Stimulated activated naive B cell treated with anti-CD40 and anti-IgM and Interleukin-4, amounts not matched to agents 10 μg/mL and 1 μg/mL and 100 μg/mL, for 72 hours (primary cell): Measurements from ENCODE around the gene CYB5R3.

Source experiments
- ATAC-seq, 2 donors: fragments of 150-1000 bp; cut with Tn5 transposase; replicated peaks; 2 replicates each; pipeline ENCODE4 v1.10.0; 2021; ENCODE audit warnings: moderate library complexity in 1 of 2
- DNase-seq: peaks from one replicate; pipeline ENCODE4 v3.0.0; 2021
- H3K27ac Mint-ChIP-seq: one replicate; pipeline ENCODE4 v1.8.0; 2022; ENCODE audit warnings: mild to moderate bottlenecking, mixed read lengths
- H3K27me3 Mint-ChIP-seq, 2 donors: one replicate each; pipeline ENCODE4 v1.8.0; 2022; ENCODE audit warnings: mixed read lengths in 2 of 2
- H3K36me3 Mint-ChIP-seq, 2 donors: one replicate each; pipeline ENCODE4 v1.8.0; 2022; ENCODE audit warnings: mixed read lengths in 2 of 2, mild to moderate bottlenecking in 1 of 2
- H3K4me1 Mint-ChIP-seq, 2 donors: one replicate each; pipeline ENCODE4 v1.8.0; 2022; ENCODE audit warnings: mixed read lengths in 2 of 2, mild to moderate bottlenecking in 1 of 2
- H3K4me3 Mint-ChIP-seq, 2 donors: one replicate each; pipeline ENCODE4 v1.8.0; 2022; ENCODE audit warnings: mild to moderate bottlenecking in 2 of 2, mixed read lengths in 2 of 2, moderate library complexity in 1 of 2
- H3K9me3 Mint-ChIP-seq, 2 donors: one replicate each; pipeline ENCODE4 v1.8.0; 2022; ENCODE audit warnings: mixed read lengths in 2 of 2, mild to moderate bottlenecking in 1 of 2

CYB5R3 gene

DNA sequence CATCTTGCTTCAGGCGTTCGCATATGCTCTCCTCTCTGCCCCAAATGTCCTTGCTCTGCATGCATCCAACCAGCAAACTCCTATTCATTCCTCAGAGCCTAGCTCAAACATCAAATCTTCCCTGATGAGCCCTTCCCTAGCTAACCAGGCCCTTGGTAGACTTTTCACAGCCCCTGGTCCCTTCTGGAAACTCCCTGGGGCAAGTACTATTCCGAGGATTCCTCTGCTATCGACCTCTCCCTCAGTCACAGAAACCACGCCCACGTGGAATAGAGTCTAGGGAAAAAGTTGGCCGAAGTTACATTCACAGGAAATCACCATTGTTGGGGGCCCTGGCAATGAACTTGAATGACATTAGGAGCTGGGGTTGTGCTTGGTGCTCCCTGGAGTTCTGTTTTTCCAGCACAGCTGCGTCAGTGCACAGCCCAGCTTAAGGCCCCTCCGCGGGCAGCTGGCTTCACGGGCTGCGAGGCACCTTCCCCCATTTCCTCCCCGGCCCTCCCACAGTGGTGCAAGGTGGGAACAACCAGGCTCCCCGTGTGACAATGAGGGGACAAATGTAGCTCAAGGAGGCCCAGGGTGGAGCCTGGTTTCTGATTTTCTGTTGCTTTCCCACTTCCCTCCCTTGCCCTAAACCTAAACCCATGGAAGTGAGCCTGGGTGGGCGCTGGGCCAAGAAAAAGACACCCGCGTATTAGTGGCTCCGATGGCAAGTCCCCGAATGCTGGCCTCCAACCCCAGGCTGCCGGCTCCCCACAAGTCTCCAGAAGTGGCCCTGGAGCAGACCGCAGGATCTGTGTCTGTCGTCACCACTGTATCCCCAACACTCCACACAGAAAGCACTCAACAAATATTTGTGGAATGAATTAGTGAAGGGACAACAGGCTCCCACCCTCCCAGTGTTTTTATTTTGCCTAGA, 4.5 kb downstream of the CYB5R3 start:
- Mint-ChIP-seq H3K9me3 (no peaks in the 10 kb centered on the region), H3K36me3 (peaks cover 8 to 15% of the 10 kb centered on the region in 2 donors), H3K27ac (peak overlapping the region; percentile 77), H3K4me3 (peak overlapping the region; percentile 13 to 51), H3K4me1 (peaks cover 48 to 72% of the 10 kb centered on the region in 2 donors), H3K27me3 (no peaks in the 10 kb centered on the region)
- DNase-seq, result no peak
- no peak for ATAC-seq

DNA sequence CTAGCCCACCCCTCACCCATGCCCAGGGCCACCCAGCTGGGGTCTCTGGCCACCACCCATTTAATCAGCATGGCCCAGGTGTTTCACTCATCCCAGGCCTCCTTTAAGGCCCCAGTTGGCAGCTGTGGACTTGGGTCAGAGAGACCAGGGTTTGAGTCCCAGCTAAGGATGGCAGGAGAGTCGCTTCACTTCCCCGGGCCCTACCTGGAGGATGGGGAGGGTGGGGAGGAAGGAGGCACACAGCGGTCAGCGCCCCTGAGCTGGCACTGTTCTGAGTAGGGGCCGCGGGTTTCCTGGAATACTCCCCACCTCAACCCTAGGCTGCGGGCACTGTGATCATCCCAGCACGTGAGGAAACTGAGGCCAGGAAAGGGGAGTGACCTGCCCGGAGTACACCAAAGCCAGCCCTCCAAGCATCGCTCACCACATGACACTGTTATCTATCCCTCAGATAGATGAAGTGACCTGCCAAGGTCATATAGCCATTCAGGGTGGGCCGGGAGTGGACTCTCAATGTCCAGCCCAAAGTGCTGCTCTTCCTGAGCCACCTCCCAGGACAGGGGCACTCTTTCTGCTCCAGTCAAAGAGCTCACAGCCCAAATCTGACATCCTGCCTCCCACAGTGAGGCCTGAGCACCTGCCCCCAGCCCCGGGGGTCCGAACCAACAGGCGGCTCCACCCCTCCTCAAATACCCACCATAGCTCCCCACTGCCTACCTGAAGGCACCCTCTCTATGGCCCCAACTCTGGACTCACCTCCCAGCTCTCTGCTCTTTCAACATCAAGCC, 5.4 kb downstream of the CYB5R3 start:
- ATAC-seq, result no peak
- no peak overlapping the region for H3K4me3 Mint-ChIP-seq
- H3K27me3 Mint-ChIP-seq, result no peaks in the 10 kb centered on the region
- H3K4me1 Mint-ChIP-seq, result peaks cover 48 to 71% of the 10 kb centered on the region in 2 donors
- peaks cover 8 to 15% of the 10 kb centered on the region in 2 donors for H3K36me3 Mint-ChIP-seq
- no peak for DNase-seq
- H3K27ac Mint-ChIP-seq, result peak overlapping the region; percentile 11
- no peaks in the 10 kb centered on the region for H3K9me3 Mint-ChIP-seq

DNA sequence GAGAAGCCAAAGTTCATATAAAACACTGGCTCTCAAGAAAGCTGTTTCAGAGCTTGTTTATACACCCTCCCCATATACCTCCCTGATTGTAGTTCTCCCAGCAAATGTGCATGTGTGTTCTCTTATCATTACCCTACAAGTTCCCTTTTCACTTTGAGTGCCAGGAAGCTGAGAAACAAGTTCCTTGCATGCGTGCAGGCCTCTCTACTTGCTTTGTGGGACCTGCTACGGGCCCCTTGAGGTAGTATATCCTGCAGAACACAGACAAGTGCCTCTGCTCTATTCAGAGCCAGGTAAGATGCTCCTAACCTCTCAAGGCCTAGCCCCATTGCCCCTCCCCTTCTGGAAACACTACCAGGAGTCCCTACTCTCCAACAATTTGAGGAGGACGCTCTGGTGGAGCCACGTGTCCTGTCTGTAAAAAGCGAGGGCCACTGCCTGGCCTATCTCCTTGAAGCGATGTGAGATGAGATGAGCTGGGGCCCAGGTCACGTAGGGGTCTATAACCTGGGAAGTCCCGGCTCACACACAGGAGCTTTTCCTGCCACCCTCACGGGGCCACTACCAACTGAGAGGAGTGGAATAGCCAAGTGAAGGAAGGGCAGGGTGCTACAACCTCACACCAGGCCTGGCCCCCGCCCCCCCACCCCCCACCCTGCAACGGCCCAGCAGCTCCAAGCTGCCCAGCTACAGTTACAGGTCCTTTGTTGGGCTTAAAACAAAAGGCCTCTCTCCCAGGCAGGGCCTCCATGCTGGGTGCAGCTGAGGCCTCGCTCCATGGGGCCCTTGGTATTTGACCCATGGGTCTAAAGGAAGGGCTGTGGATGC, 6.2 kb downstream of the CYB5R3 start:
- DNase-seq (no peak), ATAC-seq (peak; percentile 83 to 85)
- Mint-ChIP-seq H3K36me3 (peaks cover 8 to 15% of the 10 kb centered on the region in 2 donors), H3K4me1 (peaks cover 45 to 63% of the 10 kb centered on the region in 2 donors), H3K9me3 (no peaks in the 10 kb centered on the region), H3K4me3 (no peak overlapping the region), H3K27ac (peak overlapping the region; percentile 79), H3K27me3 (no peaks in the 10 kb centered on the region)

DNA sequence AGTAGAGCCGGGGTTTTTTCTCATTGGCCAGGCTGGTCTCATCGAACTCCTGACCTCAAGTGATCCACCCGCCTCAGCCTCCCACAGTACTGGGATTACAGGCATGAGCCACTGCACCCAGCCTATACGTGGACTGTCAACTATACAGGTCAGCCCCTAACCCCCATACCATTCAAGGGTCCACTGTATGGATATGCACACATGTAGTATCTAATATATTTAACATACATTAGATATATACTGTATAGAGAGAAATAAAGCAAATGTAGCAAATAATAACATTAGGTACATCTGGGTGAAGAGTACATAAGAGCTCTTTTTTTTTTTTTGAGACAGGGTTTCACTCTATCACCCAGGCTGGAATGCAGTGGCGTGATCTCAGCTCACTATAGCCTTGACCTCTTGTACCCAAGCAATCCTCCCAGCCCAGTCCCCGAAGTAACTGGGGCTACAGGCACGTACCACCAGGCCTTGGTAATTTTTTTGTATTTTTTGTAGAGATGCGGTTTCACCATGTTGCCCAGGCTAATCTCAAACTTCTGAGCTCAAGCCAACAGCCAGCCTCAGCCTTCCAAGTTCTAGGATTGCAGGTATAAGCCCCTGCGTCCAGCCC, 7.3 kb downstream of the CYB5R3 start:
- H3K27me3 Mint-ChIP-seq, result no peaks in the 10 kb centered on the region
- H3K9me3 Mint-ChIP-seq, result no peaks in the 10 kb centered on the region
- peaks cover 46 to 57% of the 10 kb centered on the region in 2 donors for H3K4me1 Mint-ChIP-seq
- H3K4me3 Mint-ChIP-seq, result no peak overlapping the region
- no peak overlapping the region for H3K27ac Mint-ChIP-seq
- DNase-seq (no peak), ATAC-seq (no peak)
- H3K36me3 Mint-ChIP-seq, result peaks cover 8 to 19% of the 10 kb centered on the region in 2 donors

DNA sequence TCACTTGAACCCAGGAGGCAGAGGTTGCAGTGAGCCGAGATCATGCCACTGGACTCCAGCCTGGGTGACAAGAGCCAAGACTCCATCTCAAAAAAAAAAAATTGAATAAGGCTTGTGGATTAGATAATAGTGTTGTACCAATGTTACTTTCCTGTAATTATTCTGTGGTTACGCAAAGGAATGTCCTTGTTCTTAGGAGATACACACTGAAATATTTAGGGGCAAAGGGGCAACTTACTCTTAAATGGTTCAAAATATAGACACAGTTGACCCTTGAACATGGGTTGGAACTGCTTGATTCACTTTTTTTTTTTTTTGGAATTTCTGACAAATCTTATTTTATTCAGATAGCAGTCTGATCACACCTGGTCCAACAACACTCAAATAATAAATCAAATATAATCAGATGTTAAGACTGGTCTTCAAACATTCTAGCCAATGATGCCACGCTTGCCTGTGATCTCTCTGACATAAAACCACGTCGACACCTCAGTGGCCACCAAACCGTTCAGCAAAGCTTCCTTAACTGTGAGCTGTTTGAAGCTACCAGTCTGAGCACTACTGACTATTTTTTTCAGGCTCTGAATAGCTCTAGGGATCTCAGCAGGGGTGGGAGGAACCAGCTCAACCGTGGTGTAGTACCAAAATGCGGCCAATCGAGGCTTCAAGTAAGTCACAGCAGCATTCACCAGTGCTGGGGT, 9.5 kb downstream of the CYB5R3 start:
- ATAC-seq (peak; percentile 31 to 55), DNase-seq (no peak)
- peaks cover 9 to 32% of the 10 kb centered on the region in 2 donors for H3K36me3 Mint-ChIP-seq
- H3K4me3 Mint-ChIP-seq, result no peak overlapping the region
- peaks cover 26 to 42% of the 10 kb centered on the region in 2 donors for H3K4me1 Mint-ChIP-seq
- H3K27ac Mint-ChIP-seq, result no peak overlapping the region
- H3K27me3 Mint-ChIP-seq, result no peaks in the 10 kb centered on the region
- no peaks in the 10 kb centered on the region for H3K9me3 Mint-ChIP-seq

DNA sequence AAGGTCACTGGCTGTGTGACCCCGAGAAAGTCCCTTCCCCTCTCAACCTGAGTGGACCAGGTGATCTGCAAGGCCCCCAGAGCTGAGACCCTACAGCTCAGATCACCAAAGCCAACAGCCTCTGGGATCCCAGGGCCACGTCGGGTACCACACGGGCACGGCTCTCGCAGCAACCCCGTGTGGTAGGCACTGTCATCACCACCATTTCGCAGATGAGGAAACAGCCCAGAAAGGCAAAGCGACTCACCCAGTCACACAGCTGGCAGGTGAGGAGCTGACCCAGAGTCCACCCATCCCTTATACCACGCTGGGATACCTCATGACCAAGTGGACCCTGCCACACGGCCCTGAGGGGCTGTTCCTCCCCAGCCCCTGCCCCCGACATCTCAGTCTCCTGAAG, 11.6 kb downstream of the CYB5R3 start:
- Mint-ChIP-seq H3K27ac (no peak overlapping the region), H3K9me3 (no peaks in the 10 kb centered on the region), H3K27me3 (no peaks in the 10 kb centered on the region), H3K36me3 (peaks cover 9 to 32% of the 10 kb centered on the region in 2 donors), H3K4me1 (peaks cover 11 to 26% of the 10 kb centered on the region in 2 donors), H3K4me3 (no peak overlapping the region)
- DNase-seq (no peak), ATAC-seq (no peak)

DNA sequence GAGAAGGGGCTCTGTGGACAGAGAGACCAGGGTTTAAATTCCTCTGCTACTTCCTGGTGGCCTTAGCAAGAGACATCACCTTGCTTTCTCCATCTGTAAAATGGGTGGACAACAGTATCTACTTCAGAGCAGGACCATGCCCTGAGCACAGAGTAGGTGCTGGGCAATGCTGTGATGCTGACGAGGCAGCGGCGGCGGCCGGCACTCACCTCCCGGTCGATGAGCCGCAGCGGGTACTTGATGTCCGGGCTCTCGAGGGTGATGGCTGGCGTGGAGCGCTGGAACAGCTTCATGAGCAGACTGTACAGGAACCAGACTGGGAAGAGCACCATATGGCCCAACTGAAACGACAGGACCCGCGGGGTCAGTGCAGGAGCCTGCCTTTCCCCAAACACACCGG, 12.7 kb downstream of the CYB5R3 start:
- no peaks in the 10 kb centered on the region for H3K9me3 Mint-ChIP-seq
- H3K4me3 Mint-ChIP-seq, result no peak overlapping the region
- no peaks in the 10 kb centered on the region for H3K27me3 Mint-ChIP-seq
- H3K27ac Mint-ChIP-seq, result no peak overlapping the region
- peaks cover 11 to 22% of the 10 kb centered on the region in 2 donors for H3K4me1 Mint-ChIP-seq
- DNase-seq (no peak), ATAC-seq (no peak)
- peaks cover 16 to 39% of the 10 kb centered on the region in 2 donors for H3K36me3 Mint-ChIP-seq

DNA sequence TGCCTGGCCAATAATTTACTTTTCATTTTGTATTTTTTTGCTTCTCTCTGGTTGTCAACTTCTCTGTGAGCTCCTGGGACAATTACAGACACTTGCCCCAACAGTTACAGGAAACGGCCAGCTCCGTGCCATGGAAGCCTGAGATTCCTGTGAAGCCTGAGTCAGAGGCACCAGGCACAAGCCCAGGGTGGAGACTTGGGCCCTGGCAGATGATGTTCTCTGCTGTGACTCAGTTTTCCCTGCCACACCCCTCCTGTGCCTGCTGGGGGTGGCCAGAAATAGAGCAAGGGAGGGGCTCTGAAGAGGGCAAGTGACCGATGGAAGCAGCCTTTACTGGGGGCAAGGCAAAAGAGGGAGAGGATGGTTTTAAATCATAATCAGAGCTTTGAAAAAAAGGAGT, 13.7 kb downstream of the CYB5R3 start:
- peaks cover 8 to 15% of the 10 kb centered on the region in 2 donors for H3K4me1 Mint-ChIP-seq
- H3K27ac Mint-ChIP-seq, result no peak overlapping the region
- H3K4me3 Mint-ChIP-seq, result no peak overlapping the region
- H3K36me3 Mint-ChIP-seq, result peaks cover 21 to 40% of the 10 kb centered on the region in 2 donors
- no peak for ATAC-seq
- DNase-seq, result no peak
- H3K27me3 Mint-ChIP-seq, result no peaks in the 10 kb centered on the region
- no peaks in the 10 kb centered on the region for H3K9me3 Mint-ChIP-seq

DNA sequence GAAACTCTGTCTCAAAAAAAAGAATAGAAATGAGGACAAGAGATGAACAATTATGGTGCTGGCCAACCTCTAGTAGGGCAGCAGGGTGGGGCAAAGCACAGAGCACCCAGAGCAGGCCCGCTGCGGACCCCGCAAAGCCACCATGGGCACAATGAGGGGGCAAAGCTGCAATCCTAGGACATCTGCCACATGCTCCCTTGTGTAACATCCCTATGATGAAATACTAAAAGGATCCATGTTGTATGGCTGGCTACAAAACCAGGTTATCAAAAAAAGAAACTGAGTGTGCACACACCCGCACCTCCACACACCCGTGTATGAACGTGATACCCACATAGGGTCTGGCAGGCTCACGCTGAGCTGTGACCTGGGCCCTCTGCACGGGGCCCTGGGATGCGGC, 16.2 kb downstream of the CYB5R3 start:
- H3K27ac Mint-ChIP-seq, result no peak overlapping the region
- no peaks in the 10 kb centered on the region for H3K9me3 Mint-ChIP-seq
- H3K4me3 Mint-ChIP-seq, result no peak overlapping the region
- ATAC-seq (no peak), DNase-seq (no peak)
- peaks cover 5 to 12% of the 10 kb centered on the region in 2 donors for H3K4me1 Mint-ChIP-seq
- no peaks in the 10 kb centered on the region for H3K27me3 Mint-ChIP-seq
- peaks cover 35 to 55% of the 10 kb centered on the region in 2 donors for H3K36me3 Mint-ChIP-seq

DNA sequence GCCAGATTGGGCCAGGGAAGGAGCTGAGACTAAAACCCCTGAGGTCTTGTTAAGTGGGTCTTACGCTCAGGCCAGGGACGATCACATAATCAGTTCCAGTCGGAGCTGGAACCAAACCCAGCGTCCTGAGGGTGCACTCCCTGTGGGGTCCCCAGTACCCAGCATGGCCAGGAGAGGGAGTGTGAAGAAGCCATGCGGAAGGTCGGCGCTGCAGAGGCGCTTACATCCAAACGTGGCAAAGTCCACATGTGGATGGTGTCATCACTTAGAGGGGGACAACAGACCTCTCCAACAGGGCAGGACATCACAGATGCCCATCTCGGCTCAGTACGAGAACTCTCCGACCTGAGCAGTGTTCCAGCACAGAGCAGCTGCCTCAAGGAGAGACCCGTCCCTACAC, 17.1 kb downstream of the CYB5R3 start:
- H3K36me3 Mint-ChIP-seq, result peaks cover 38 to 51% of the 10 kb centered on the region in 2 donors
- no peak overlapping the region for H3K4me3 Mint-ChIP-seq
- H3K27me3 Mint-ChIP-seq, result no peaks in the 10 kb centered on the region
- DNase-seq (no peak), ATAC-seq (no peak)
- H3K27ac Mint-ChIP-seq, result no peak overlapping the region
- H3K4me1 Mint-ChIP-seq, result peaks cover 0 to 8% of the 10 kb centered on the region in 2 donors
- H3K9me3 Mint-ChIP-seq, result no peaks in the 10 kb centered on the region

DNA sequence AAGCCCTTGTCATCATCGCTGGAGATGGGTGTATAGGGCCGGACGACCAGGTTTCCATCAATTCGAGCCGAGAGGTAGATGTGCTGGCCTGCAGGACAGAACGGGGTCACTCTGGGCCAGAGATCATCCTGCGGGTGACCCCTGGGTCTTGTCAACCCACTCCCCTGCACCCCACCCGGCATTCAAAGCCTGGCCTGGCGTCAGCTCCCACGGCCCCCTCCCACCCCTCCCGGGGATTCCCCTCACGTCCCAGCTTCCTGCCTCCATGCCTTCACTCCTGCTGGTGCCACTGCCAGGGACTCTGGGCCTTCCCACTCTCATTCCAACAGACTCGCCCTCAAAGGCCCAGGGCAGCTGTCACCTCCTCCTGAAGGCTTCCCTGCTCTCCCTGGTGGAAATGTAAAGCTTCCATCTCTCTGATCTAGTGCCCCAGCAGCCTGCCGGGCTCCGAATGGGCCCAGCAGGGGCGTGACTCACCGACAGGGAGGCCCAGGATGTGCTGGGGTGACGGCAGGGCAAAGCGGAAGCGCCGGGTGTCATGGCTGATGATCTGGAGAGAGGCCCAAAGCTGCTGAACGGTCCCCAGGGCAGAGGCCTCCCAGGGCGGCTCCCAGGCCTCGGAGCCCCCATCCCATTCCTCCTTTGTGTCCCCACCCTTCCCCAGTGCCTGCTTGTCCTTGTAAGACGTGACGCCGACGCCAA, 18.1 kb downstream of the CYB5R3 start:
- peaks cover 0 to 6% of the 10 kb centered on the region in 2 donors for H3K4me1 Mint-ChIP-seq
- ATAC-seq (no peak), DNase-seq (no peak)
- peak overlapping the region; percentile 42 for H3K27ac Mint-ChIP-seq
- no peaks in the 10 kb centered on the region for H3K9me3 Mint-ChIP-seq
- H3K36me3 Mint-ChIP-seq, result peaks cover 46 to 51% of the 10 kb centered on the region in 2 donors
- H3K27me3 Mint-ChIP-seq, result no peaks in the 10 kb centered on the region
- H3K4me3 Mint-ChIP-seq, result no peak overlapping the region

DNA sequence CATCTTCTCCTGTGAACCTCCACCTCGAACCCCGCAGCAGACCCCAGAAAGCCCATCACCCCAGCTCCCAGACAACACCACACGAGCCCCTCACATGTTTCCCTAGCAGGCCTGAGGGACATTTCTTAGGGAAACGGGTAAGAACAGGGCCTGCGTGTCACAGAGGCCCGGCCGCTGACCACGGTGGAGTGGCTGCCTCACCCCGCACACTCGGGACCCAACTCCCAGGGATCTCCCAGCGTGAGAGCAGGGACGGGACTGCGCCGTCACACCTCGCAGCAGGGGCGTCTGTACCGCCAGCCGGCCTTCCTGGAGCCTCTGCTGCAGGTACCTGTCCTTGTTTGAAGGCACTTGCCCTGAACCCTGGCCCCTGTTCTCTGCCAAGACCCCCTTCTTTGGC, 19.0 kb downstream of the CYB5R3 start:
- ATAC-seq, result no peak
- H3K36me3 Mint-ChIP-seq, result peaks cover 43 to 46% of the 10 kb centered on the region in 2 donors

DNA sequence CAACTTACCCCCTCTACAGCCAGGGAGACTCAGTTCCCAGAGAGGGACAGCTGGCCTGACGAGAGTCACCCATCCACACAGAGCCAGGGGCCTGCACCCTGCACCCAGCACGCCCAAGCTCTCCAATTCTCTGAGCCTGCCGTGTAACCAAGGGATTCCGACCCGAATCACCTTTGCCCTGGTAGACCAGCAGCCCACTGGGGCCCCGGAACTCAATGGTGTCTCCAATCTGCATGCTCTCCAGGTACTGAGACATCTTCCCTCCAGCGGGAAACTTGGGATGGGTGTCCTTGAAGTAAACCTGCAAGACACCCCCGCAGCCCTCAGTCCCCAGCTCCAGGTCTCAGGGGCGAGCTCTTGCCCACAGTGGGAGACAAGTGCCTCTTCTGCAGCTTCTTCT, 21.2 kb downstream of the CYB5R3 start:
- H3K9me3 Mint-ChIP-seq, result no peaks in the 10 kb centered on the region
- H3K4me3 Mint-ChIP-seq, result no peak overlapping the region
- H3K27ac Mint-ChIP-seq, result no peak overlapping the region
- H3K27me3 Mint-ChIP-seq, result no peaks in the 10 kb centered on the region
- peaks cover 2 to 12% of the 10 kb centered on the region in 2 donors for H3K4me1 Mint-ChIP-seq
- no peak for DNase-seq
- peaks cover 45 to 47% of the 10 kb centered on the region in 2 donors for H3K36me3 Mint-ChIP-seq
- ATAC-seq, result no peak

More for the DNA sequence above, 19.0 kb downstream of the CYB5R3 start:
- Mint-ChIP-seq H3K4me3 (no peak overlapping the region), H3K4me1 (no peaks in the 10 kb centered on the region), H3K27ac (peak overlapping the region; percentile 51), H3K27me3 (no peaks in the 10 kb centered on the region), H3K9me3 (no peaks in the 10 kb centered on the region)
- no peak for DNase-seq
